ENCODE data around the gene SART3. TPM values are rescaled to one million over a fixed set of nuclear protein-coding genes. Genes with fewer than 3 reads are reported as not detected.

Gene SART3
- total RNA-seq, 2 donors from 2014 or later: 54.1 to 112 TPM

DNA sequence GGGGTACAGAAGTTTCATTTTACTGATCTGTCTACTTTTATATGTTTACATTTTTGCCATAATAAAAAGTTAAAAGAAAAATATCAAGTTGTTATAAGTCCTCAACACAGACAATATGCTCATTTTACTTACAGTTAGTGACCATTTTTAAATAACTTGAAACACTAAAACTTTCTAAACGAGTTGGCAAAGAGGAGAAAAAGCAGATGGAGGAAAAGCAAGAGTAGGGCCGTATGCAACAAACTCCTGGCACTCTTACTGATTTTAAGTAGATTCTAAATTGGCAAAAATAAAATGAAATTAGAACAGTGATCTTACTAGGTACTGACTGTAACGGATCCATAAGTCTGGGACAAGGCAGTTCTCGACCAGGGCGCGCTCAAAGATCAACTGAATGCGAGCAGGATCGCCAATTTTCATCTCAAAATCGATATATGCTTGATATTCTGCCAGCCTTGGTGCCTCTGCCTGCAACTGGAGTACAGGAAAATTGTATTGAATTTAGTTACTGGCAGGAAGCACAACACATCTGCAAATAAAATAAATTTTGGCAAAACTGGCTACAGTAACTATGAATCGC lies 22.3 kb downstream of the SART3 start:
- no peak overlapping the region for H3K27ac ChIP-seq
- no peak overlapping the region for H3K4me3 ChIP-seq
- no peaks in the 10 kb centered on the region for H3K9me3 ChIP-seq
- no peaks in the 10 kb centered on the region for H3K4me1 ChIP-seq (replicated peaks)
- no peaks in the 10 kb centered on the region for H3K27me3 ChIP-seq (replicated peaks; ENCODE audit: insufficient read depth)
- WGBS: 83% methylated on average over 10 of the region's 10 CpGs
- TF ChIP-seq, protein P1, sequence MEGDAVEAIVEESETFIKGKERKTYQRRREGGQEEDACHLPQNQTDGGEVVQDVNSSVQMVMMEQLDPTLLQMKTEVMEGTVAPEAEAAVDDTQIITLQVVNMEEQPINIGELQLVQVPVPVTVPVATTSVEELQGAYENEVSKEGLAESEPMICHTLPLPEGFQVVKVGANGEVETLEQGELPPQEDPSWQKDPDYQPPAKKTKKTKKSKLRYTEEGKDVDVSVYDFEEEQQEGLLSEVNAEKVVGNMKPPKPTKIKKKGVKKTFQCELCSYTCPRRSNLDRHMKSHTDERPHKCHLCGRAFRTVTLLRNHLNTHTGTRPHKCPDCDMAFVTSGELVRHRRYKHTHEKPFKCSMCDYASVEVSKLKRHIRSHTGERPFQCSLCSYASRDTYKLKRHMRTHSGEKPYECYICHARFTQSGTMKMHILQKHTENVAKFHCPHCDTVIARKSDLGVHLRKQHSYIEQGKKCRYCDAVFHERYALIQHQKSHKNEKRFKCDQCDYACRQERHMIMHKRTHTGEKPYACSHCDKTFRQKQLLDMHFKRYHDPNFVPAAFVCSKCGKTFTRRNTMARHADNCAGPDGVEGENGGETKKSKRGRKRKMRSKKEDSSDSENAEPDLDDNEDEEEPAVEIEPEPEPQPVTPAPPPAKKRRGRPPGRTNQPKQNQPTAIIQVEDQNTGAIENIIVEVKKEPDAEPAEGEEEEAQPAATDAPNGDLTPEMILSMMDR (IDR thresholded peaks at IDR 0.05): no peak
- TF ChIP-seq POLR2A (IDR thresholded peaks at IDR 0.05): no peak
- TF ChIP-seq POLR2AphosphoS5 (IDR thresholded peaks at IDR 0.05): no peak
- DNase-seq (ENCODE audit: low spot score): no peak
- intact Hi-C loops (cut with DNase I): no loop called here
- H3K36me3 ChIP-seq: no peaks in the 10 kb centered on the region

DNA sequence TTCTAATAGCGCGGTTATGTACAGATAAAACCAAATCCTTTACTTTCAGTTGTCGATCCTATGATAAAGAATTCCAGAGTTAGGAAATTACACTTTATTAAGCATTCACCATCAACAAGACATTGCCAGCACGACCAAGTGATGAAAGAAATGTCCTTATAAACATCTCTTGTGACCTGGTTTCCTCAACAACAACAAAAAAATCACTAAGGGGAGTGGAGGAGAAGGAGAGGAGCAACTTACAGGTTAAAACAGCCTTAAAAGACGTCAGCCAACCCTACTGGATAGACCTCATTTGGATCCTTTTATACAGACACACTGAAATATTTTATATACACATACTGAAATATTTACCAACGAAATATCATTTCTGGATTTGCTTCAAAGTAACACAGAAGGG lies 22.8 kb downstream of the SART3 start:
- TF ChIP-seq POLR2A (IDR thresholded peaks at IDR 0.05) (no peak), POLR2AphosphoS5 (IDR thresholded peaks at IDR 0.05) (no peak)
- TF ChIP-seq, protein P1 (IDR thresholded peaks at IDR 0.05): no peak
- Histone ChIP-seq H3K4me1 (replicated peaks) (no peaks in the 10 kb centered on the region), H3K4me3 (no peak overlapping the region), H3K27ac (no peak overlapping the region), H3K9me3 (no peaks in the 10 kb centered on the region), H3K27me3 (replicated peaks; ENCODE audit: insufficient read depth) (no peaks in the 10 kb centered on the region), H3K36me3 (no peaks in the 10 kb centered on the region)
- intact Hi-C loops (cut with DNase I): no loop called here
- WGBS: 63% methylated on average over 6 of the region's 6 CpGs
- no peak for DNase-seq (ENCODE audit: low spot score)

DNA sequence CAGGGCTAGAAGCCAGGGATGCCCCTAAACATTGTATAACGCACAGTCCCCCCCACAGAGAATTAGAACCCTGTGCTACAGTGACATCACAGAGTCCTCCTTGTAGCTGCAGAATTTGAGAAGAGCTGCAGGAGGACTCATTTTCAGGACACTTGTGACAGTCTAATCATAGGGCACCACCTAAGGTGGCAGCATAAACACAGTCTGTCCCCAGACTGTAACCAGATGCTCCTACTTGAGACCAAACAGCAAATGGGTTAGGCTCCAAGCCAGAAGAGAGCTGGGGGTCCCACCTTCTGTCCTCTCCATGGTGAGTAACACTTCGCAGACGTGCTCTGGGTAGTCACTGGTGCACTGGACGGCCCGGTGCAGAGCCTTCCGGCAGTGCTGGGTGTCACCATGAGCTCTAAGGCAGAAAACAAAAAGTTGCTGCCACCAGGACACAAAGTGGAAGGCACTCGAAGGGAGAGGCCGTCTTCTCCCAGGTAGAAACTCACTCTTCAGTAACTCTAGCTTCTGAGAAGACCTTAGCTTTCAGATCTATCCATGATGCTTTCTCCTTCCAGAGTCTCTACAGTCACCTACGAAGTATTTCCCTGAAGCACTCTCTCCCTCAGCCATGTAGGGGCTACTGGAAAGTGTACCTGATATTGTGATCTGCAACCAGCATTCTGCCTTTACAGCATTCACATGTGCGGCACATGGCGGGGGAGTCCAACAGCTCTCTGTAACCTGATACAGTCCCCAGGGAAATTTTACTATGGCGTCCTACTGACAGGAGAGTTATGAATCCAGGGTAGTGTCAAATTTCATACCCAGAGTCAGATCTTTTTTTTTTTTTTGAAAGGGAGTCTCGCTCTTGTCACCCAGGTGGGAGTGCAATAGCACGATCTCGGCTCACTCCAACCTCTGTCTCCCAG lies 28.8 kb downstream of the SART3 start:
- Histone ChIP-seq H3K4me1 (replicated peaks) (no peaks in the 10 kb centered on the region), H3K4me3 (no peak overlapping the region), H3K9me3 (no peaks in the 10 kb centered on the region), H3K36me3 (peaks cover 0 to 9% of the 10 kb centered on the region in 2 donors), H3K27ac (no peak overlapping the region), H3K27me3 (replicated peaks; ENCODE audit: insufficient read depth) (no peaks in the 10 kb centered on the region)
- TF ChIP-seq POLR2A (IDR thresholded peaks at IDR 0.05): no peak
- TF ChIP-seq, protein P1 (IDR thresholded peaks at IDR 0.05): no peak
- TF ChIP-seq POLR2AphosphoS5 (IDR thresholded peaks at IDR 0.05): no peak
- intact Hi-C loops (cut with DNase I): no loop called here
- DNase-seq (ENCODE audit: low spot score): no peak
- 83% methylated on average over 15 of the region's 15 CpGs for WGBS

DNA sequence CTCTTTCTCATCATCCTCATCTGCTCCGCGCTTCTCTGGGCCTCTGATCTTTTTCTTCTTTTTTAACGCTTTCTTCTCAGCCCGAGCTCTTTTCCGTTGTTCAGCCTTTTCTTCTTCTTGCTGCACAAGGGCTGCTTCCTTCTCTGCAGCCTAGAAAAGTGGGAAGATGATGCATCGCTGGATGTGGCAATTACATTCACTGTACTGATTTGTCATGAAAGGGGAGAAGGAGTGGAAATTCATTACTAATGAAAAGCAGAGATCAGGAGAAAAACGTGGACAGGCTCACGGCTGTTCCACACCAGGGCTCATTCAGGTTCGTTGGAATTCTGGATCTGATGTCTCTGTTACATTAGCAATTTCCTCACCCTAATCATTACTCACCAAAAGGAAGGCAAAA lies 30.8 kb downstream of the SART3 start:
- DNase-seq (ENCODE audit: low spot score): no peak
- Histone ChIP-seq H3K4me3 (no peak overlapping the region), H3K27ac (no peak overlapping the region), H3K9me3 (no peaks in the 10 kb centered on the region), H3K4me1 (replicated peaks) (no peaks in the 10 kb centered on the region), H3K36me3 (peaks cover 4 to 21% of the 10 kb centered on the region in 2 donors), H3K27me3 (replicated peaks; ENCODE audit: insufficient read depth) (no peaks in the 10 kb centered on the region)
- WGBS: 91% methylated on average over 9 of the region's 9 CpGs
- intact Hi-C loops (cut with DNase I): no loop called here
- TF ChIP-seq POLR2AphosphoS5 (IDR thresholded peaks at IDR 0.05): no peak

DNA sequence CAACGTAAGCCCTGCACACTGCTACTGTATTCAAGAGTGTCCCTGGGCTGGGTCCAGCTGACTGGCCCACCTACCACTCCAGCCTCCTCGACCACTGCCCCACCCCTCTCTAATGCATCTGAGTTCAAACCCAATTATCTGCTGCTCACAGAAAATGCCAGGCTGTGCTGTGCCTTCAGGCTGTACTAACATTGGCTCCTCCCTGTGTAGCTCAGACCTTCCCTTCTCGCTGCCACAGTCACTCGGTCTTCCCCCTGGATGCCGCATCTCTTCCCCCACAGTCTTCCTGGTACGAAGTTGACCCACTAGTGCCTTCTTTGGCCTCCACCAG lies 33.8 kb downstream of the SART3 start:
- no peak for TF ChIP-seq POLR2A (IDR thresholded peaks at IDR 0.05)
- TF ChIP-seq, protein P1 (IDR thresholded peaks at IDR 0.05): no peak
- TF ChIP-seq POLR2AphosphoS5 (IDR thresholded peaks at IDR 0.05): no peak
- Histone ChIP-seq H3K4me3 (no peak overlapping the region), H3K27me3 (replicated peaks; ENCODE audit: insufficient read depth) (no peaks in the 10 kb centered on the region), H3K4me1 (replicated peaks) (no peaks in the 10 kb centered on the region), H3K9me3 (no peaks in the 10 kb centered on the region), H3K27ac (no peak overlapping the region), H3K36me3 (peaks cover 14 to 34% of the 10 kb centered on the region in 2 donors)
- WGBS: 86% methylated on average over 6 of the region's 6 CpGs
- no peak for DNase-seq (ENCODE audit: low spot score)
- intact Hi-C loops (cut with DNase I): no loop called here

Data from prostate gland (tissue), 2 donors.